HCT116 (cell line): ENCODE results near the gene RAP1B. TPM values are rescaled to one million over a fixed set of nuclear protein-coding genes. Genes with fewer than 3 reads are reported as not detected.

Source experiments
- ATAC-seq: fragments of 200-7000 bp; cut with Tn5 transposase; 2 replicates; pipeline ENCODE4 v1.9.1; 2020; ENCODE audit warnings: mild to moderate bottlenecking, moderate library complexity
- BruUV-seq: library from RNA; stranded (reverse); fragments of 400-500 nt; replicated peaks from 2 replicates; lab custom pipeline; 2021; lab: Mats Ljungman, UMichigan
- CTCF ChIA-PET: fragments of 300-600 bp; sonication (Branson Sonifier 250); formaldehyde crosslinking; loops from one replicate; lab custom pipeline; 2021; ENCODE audit warnings: antibody characterized with exemption; lab: Charles Lee
- POLR2A ChIA-PET: fragments of 300-600, 350-600 bp; sonication (Branson Sonifier 250); formaldehyde crosslinking; loops from one replicate; lab custom pipeline; 2021; ENCODE audit warnings: antibody characterized with exemption; lab: Charles Lee
- RAD21 ChIA-PET, 2 experiments: fragments of 300-600 bp; sonication (Branson Sonifier 250); formaldehyde crosslinking; loops; one replicate each; lab custom pipeline; 2023; ENCODE audit warnings: low total read pairs in 2 of 2; ENCODE audit not compliant: uncharacterized antibody in 2 of 2, unreplicated experiment in 2 of 2, low non-redundant PET in 1 of 2; lab: Charles Lee
- DNase-seq: peaks from one replicate; pipeline ENCODE4 v3.0.0-alpha.2; 2010; ENCODE audit warnings: low read depth, low spot score
- H2AFZ ChIP-seq: fragments of 200-600 bp; shearing (Covaris generic), sonication (generic); 2 replicates; pipeline ENCODE4 v1.6.1; 2017; ENCODE audit warnings: low read depth, mixed run types, mixed read lengths, antibody characterized with exemption, low read length; ENCODE audit not compliant: poor library complexity, severe bottlenecking
- H3K27ac ChIP-seq: 2 replicates; pipeline ENCODE4 v1.5.1; 2012; ENCODE audit warnings: low read depth, low read length
- H3K27me3 ChIP-seq: fragments of 200-600 bp; sonication (generic); 2 replicates; pipeline ENCODE4 v1.6.1; 2016; ENCODE audit warnings: mixed run types, low read length, mixed read lengths; ENCODE audit not compliant: insufficient read depth
- H3K36me3 ChIP-seq, 2 experiments: fragments of 200-500 bp in 1 of 2; fragments of 200-600 bp in 1 of 2; sonication (Bioruptor generic) in 1 of 2; sonication (generic) in 1 of 2; 2 replicates each; pipeline versions ENCODE4 v1.5.1 to v1.6.1; 2014 to 2016; ENCODE audit warnings: low read length in 2 of 2, inconsistent platforms in 1 of 2, mixed read lengths in 1 of 2, mixed run types in 1 of 2; ENCODE audit not compliant: insufficient read depth in 2 of 2, control insufficient read depth in 1 of 2
- H3K4me1 ChIP-seq, 2 experiments: fragments of 200-600 bp in 1 of 2; sonication (generic) in 1 of 2; 2 replicates each; pipeline versions ENCODE4 v1.5.1 to v1.6.1; 2012 to 2017; ENCODE audit warnings: low read length in 2 of 2, inconsistent platforms in 1 of 2, mild to moderate bottlenecking in 1 of 2, mixed read lengths in 1 of 2, mixed run types in 1 of 2, moderate library complexity in 1 of 2; ENCODE audit not compliant: insufficient read depth in 2 of 2, control insufficient read depth in 1 of 2
- H3K4me2 ChIP-seq: fragments of 200-600 bp; sonication (generic); 2 replicates; pipeline ENCODE4 v1.6.1; 2017; ENCODE audit warnings: mixed run types, low read length, mixed read lengths
- H3K4me3 ChIP-seq, 2 experiments: fragments of 200-600 bp in 1 of 2; sonication (generic) in 1 of 2; replicated peaks in 1 of 2; 2 replicates each; pipeline ENCODE4 v1.5.1; 2011 to 2016; ENCODE audit warnings: low read length in 2 of 2, control low read depth in 1 of 2, low read depth in 1 of 2, mild to moderate bottlenecking in 1 of 2, mixed read lengths in 1 of 2, mixed run types in 1 of 2
- H3K79me2 ChIP-seq: fragments of 200-600 bp; sonication (generic); 2 replicates; pipeline ENCODE4 v1.6.1; 2017; ENCODE audit warnings: mild to moderate bottlenecking, mixed run types, low read length, moderate library complexity, mixed read lengths; ENCODE audit not compliant: insufficient read depth
- H3K9ac ChIP-seq: fragments of 200-600 bp; sonication (generic); 2 replicates; pipeline ENCODE4 v1.6.1; 2016; ENCODE audit warnings: low read length, mixed read lengths
- H3K9me2 ChIP-seq: fragments of 200-600 bp; sonication (generic), shearing (Covaris generic); 2 replicates; pipeline ENCODE4 v1.6.1; 2017; ENCODE audit warnings: mixed run types, mild to moderate bottlenecking, moderate library complexity; ENCODE audit not compliant: insufficient read depth
- H3K9me3 ChIP-seq, 2 experiments: fragments of 200-500 bp in 1 of 2; fragments of 200-600 bp in 1 of 2; sonication (Bioruptor generic) in 1 of 2; sonication (generic) in 1 of 2; 2 replicates each; pipeline ENCODE4 v1.6.1; 2014 to 2017; ENCODE audit warnings: low read length in 2 of 2, mixed read lengths in 2 of 2, inconsistent platforms in 1 of 2, low read depth in 1 of 2, mild to moderate bottlenecking in 1 of 2, mixed run types in 1 of 2, moderate library complexity in 1 of 2; ENCODE audit not compliant: control insufficient read depth in 1 of 2, insufficient read depth in 1 of 2
- H4K20me1 ChIP-seq: fragments of 200-600 bp; sonication (generic), shearing (Covaris generic); 2 replicates; pipeline ENCODE4 v1.6.1; 2017; ENCODE audit warnings: mixed run types, mild to moderate bottlenecking, moderate library complexity; ENCODE audit not compliant: insufficient read depth
- CBX3 ChIP-seq: IDR thresholded peaks from 2 replicates; pipeline ENCODE4 v1.6.1; 2012; ENCODE audit warnings: low read depth
- CEBPB ChIP-seq: IDR thresholded peaks from 2 replicates; pipeline ENCODE4 v1.6.1; 2012; ENCODE audit warnings: low read depth
- EGR1 ChIP-seq: IDR thresholded peaks from 2 replicates; pipeline ENCODE4 v1.6.1; 2012; ENCODE audit warnings: low read depth
- EZH2 ChIP-seq: fragments of 200-600 bp; sonication (generic); IDR thresholded peaks from 2 replicates; pipeline ENCODE4 v1.6.1; 2017; ENCODE audit warnings: antibody characterized with exemption, mixed run types
- EZH2phosphoT487 ChIP-seq: fragments of 200-600 bp; IDR thresholded peaks from 2 replicates; pipeline ENCODE4 v1.6.1; 2018; ENCODE audit warnings: antibody characterized with exemption, borderline replicate concordance
- FOSL1 ChIP-seq: IDR thresholded peaks from 2 replicates; pipeline ENCODE4 v1.6.1; 2012; ENCODE audit warnings: low read depth
- JUND ChIP-seq: IDR thresholded peaks from 2 replicates; pipeline ENCODE4 v1.6.1; 2012
- MAX ChIP-seq: IDR thresholded peaks from 2 replicates; pipeline ENCODE4 v1.6.1; 2012
- POLR2A ChIP-seq: IDR thresholded peaks from 2 replicates; pipeline ENCODE4 v1.7.0; 2011; ENCODE audit warnings: borderline replicate concordance; ENCODE audit not compliant: insufficient read depth, insufficient read length; ENCODE audit errors: extremely low read depth
- POLR2AphosphoS5 ChIP-seq: IDR thresholded peaks from 2 replicates; pipeline ENCODE4 v1.6.1; 2011; ENCODE audit warnings: mild to moderate bottlenecking, low read depth, low read length, moderate library complexity
- RAD21 ChIP-seq: IDR thresholded peaks from 2 replicates; pipeline ENCODE4 v1.6.1; 2012; ENCODE audit warnings: low read depth, mild to moderate bottlenecking
- SP1 ChIP-seq: IDR thresholded peaks from 2 replicates; pipeline ENCODE4 v1.6.1; 2012; ENCODE audit warnings: low read depth
- TCF7L2 ChIP-seq: IDR thresholded peaks from 2 replicates; pipeline ENCODE4 v1.7.0; 2011; ENCODE audit warnings: borderline replicate concordance, inconsistent platforms; ENCODE audit not compliant: insufficient read depth, insufficient read length; ENCODE audit errors: extremely low read depth
- ZBTB33 ChIP-seq: IDR thresholded peaks from 2 replicates; pipeline ENCODE4 v1.6.1; 2011; ENCODE audit warnings: mild to moderate bottlenecking, low read length, moderate library complexity; ENCODE audit not compliant: insufficient replicate concordance; ENCODE audit errors: extremely low read depth
- ZFX ChIP-seq: fragments of 450-650 bp; IDR thresholded peaks from 2 replicates; pipeline ENCODE4 v1.6.1; 2017
- ZNF274 ChIP-seq: fragments of 200-500 bp; sonication (Bioruptor generic); IDR thresholded peaks from 2 replicates; pipeline ENCODE4 v1.6.1; 2014; ENCODE audit warnings: mild to moderate bottlenecking, low read depth, low read length, inconsistent platforms
- intact Hi-C: fragments of 100-400 bp; cut with micrococcal nuclease; formaldehyde crosslinking; loops from 2 replicates; pipeline ENCODE4 v1.10.0; 2022
- total RNA-seq: library from RNA; stranded (reverse); gene quantifications from one replicate; pipeline ENCODE4 v1.2.1, GENCODE V29; 2021; ENCODE audit not compliant: unreplicated experiment

Gene RAP1B
- total RNA-seq, 1 experiment from 2014 or later, result 79.2 TPM

GRCh38 chr12:68568922-68569569 is 41.7 kb upstream of the RAP1B start (continued):
- TF ChIP-seq MAX (no peak), EZH2 (no peak), POLR2A (no peak), EGR1 (no peak), JUND (no peak), FOSL1 (no peak), ZNF274 (no peak), RAD21 (no peak), EZH2phosphoT487 (no peak), SP1 (no peak)
- TF ChIP-seq, all 23 proteins: peak for 0

- peak; percentile 63; the same call in 1 of the 2 replicates for ATAC-seq
- H3K4me2 ChIP-seq, result peak overlapping the region; percentile 41
- intact Hi-C loops, result no loop called here
- ChIA-PET POLR2A (no interaction called here), CTCF (no interaction called here), RAD21 (no interaction called here)
- no peaks in the 10 kb centered on the region for H3K27me3 ChIP-seq
- H3K9me2 ChIP-seq, result no peaks in the 10 kb centered on the region
- H3K36me3 ChIP-seq, result no peaks in the 10 kb centered on the region
- no peak overlapping the region for H3K27ac ChIP-seq
- peak overlapping the region; percentile 14 for H2AFZ ChIP-seq
- H3K9ac ChIP-seq, result no peak overlapping the region
- TF ChIP-seq SP1 (peak; percentile 22; the same call in 1 of the 2 replicates), POLR2AphosphoS5 (no peak), ZFX (no peak), TCF7L2 (no peak), RAD21 (no peak), EZH2phosphoT487 (no peak), CBX3 (no peak), ZBTB33 (no peak), FOSL1 (peak; percentile 28; the same call in 1 of the 2 replicates), JUND (0 out of 2 replicates have a peak, but pooled peaks have one; percentile 27), CEBPB (peak; percentile 19; the same call in 1 of the 2 replicates)
- no peaks in the 10 kb centered on the region for H4K20me1 ChIP-seq
- H3K79me2 ChIP-seq, result no peaks in the 10 kb centered on the region
- peak; percentile 13 for DNase-seq
- H3K4me1 ChIP-seq, result peaks cover 4 to 18% of the 10 kb centered on the region in 2 experiments; a peak in 2 of 4 replicates
- no peaks in the 10 kb centered on the region for H3K9me3 ChIP-seq
- BruUV-seq, result no TSS peak
- H3K4me3 ChIP-seq, result no peak overlapping the region
Measured at GRCh38 chr12:68572661-68573060, 38.0 kb upstream of the RAP1B start.
